SK-N-SH (cell line): Measurements from ENCODE around the gene ARGLU1. TPM values are rescaled to one million over a fixed set of nuclear protein-coding genes. Genes with fewer than 3 reads are reported as not detected.

Experiments used
- CTCF ChIA-PET: fragments of 300-600, 350-600 bp; formaldehyde crosslinking; extraction: SDS; loops from one replicate; lab custom pipeline; 2021; lab: Yijun Ruan, JAX
- POLR2A ChIA-PET: fragments of 350-600 bp; sonication (Branson Sonifier 250); formaldehyde crosslinking; extraction: SDS; loops from one replicate; lab custom pipeline; 2020; ENCODE audit warnings: antibody characterized with exemption, inconsistent platforms; lab: Yijun Ruan, JAX
- DNase-seq: peaks from one replicate; pipeline ENCODE4 v3.0.0; 2012
- H2AFZ ChIP-seq: fragments of 200-600 bp; sonication (generic); 2 replicates; pipeline ENCODE4 v1.8.1; 2016; ENCODE audit warnings: antibody characterized with exemption, mild to moderate bottlenecking, low read depth
- H3F3A ChIP-seq: fragments of 200-600 bp; sonication (generic); replicated peaks from 2 replicates; pipeline ENCODE3; 2016; ENCODE audit warnings: antibody characterized with exemption, mild to moderate bottlenecking; ENCODE audit not compliant: insufficient read depth
- H3K27ac ChIP-seq, 2 experiments: fragments of 200-500 bp in 1 of 2; fragments of 200-600 bp in 1 of 2; sonication (Bioruptor generic) in 1 of 2; sonication (generic), shearing (Covaris generic) in 1 of 2; 2 replicates each; pipeline versions ENCODE4 v1.5.1 to v1.6.1; 2014 to 2016; ENCODE audit warnings: low read depth in 2 of 2, inconsistent platforms in 1 of 2, low read length in 1 of 2, mild to moderate bottlenecking in 1 of 2, mixed read lengths in 1 of 2
- H3K27me3 ChIP-seq: fragments of 200-600 bp; sonication (generic), shearing (Covaris generic); 2 replicates; pipeline ENCODE4 v1.6.1; 2016; ENCODE audit warnings: mixed run types; ENCODE audit not compliant: insufficient read depth
- H3K36me3 ChIP-seq, 2 experiments: fragments of 200-500 bp in 1 of 2; fragments of 200-600 bp in 1 of 2; sonication (Bioruptor generic) in 1 of 2; sonication (generic) in 1 of 2; replicated peaks in 1 of 2; 2 replicates each; pipeline versions ENCODE3 to v1.5.1; 2014 to 2016; ENCODE audit warnings: low read length in 1 of 2, mild to moderate bottlenecking in 1 of 2; ENCODE audit not compliant: insufficient read depth in 2 of 2, control insufficient read depth in 1 of 2
- H3K4me1 ChIP-seq, 2 experiments: fragments of 200-500 bp in 1 of 2; fragments of 200-600 bp in 1 of 2; sonication (Bioruptor generic) in 1 of 2; sonication (generic), shearing (Covaris generic) in 1 of 2; 2 replicates each; pipeline versions ENCODE4 v1.5.1 to v1.6.1; 2014 to 2016; ENCODE audit warnings: low read depth in 1 of 2, low read length in 1 of 2, mixed run types in 1 of 2; ENCODE audit not compliant: insufficient read depth in 2 of 2, control insufficient read depth in 1 of 2
- H3K4me2 ChIP-seq: fragments of 200-600 bp; sonication (generic), shearing (Covaris generic); 2 replicates; pipeline ENCODE4 v1.6.1; 2017; ENCODE audit warnings: mixed run types
- H3K4me3 ChIP-seq, 2 experiments: fragments of 200-500 bp in 1 of 2; fragments of 200-600 bp in 1 of 2; sonication (Bioruptor generic) in 1 of 2; sonication (generic), shearing (Covaris generic) in 1 of 2; 2 replicates each; pipeline versions ENCODE4 v1.5.1 to v1.8.1; 2014 to 2016; ENCODE audit warnings: low read depth in 2 of 2, inconsistent platforms in 1 of 2, low read length in 1 of 2, mild to moderate bottlenecking in 1 of 2, mixed read lengths in 1 of 2, moderate library complexity in 1 of 2
- H3K79me2 ChIP-seq: fragments of 200-600 bp; sonication (generic); 2 replicates; pipeline ENCODE4 v1.8.1; 2017; ENCODE audit warnings: mild to moderate bottlenecking; ENCODE audit not compliant: insufficient read depth
- H3K9ac ChIP-seq: fragments of 200-600 bp; sonication (generic); 2 replicates; pipeline ENCODE4 v1.6.1; 2017; ENCODE audit warnings: mixed run types
- H3K9me2 ChIP-seq: fragments of 200-600 bp; sonication (generic); 2 replicates; pipeline ENCODE4 v1.6.1; 2017; ENCODE audit warnings: mixed run types
- H3K9me3 ChIP-seq: fragments of 200-600 bp; sonication (generic); 2 replicates; pipeline ENCODE4 v1.6.1; 2017; ENCODE audit warnings: mixed run types, mild to moderate bottlenecking, moderate library complexity
- H4K20me1 ChIP-seq: fragments of 200-600 bp; sonication (generic); 2 replicates; pipeline ENCODE4 v1.6.1; 2017; ENCODE audit warnings: mild to moderate bottlenecking, mixed run types; ENCODE audit not compliant: insufficient read depth
- CTCF ChIP-seq: fragments of 200-600 bp; sonication (generic); IDR thresholded peaks from 2 replicates; pipeline ENCODE4 v1.6.1; 2017; ENCODE audit warnings: antibody characterized with exemption, mild to moderate bottlenecking, moderate library complexity
- ELF1 ChIP-seq: IDR thresholded peaks from 2 replicates; pipeline ENCODE4 v1.4.0; 2012
- EP300 ChIP-seq, 2 experiments: IDR thresholded peaks; 2 replicates each; pipeline versions ENCODE4 v1.4.0 to v1.6.1; 2012; ENCODE audit warnings: borderline replicate concordance in 1 of 2, low read depth in 1 of 2, low read length in 1 of 2
- EZH2phosphoT487 ChIP-seq: fragments of 200-600 bp; sonication (generic); IDR thresholded peaks from 2 replicates; pipeline ENCODE4 v1.6.1; 2017; ENCODE audit warnings: low read depth, mixed run types, mild to moderate bottlenecking, antibody characterized with exemption, moderate library complexity, borderline replicate concordance
- FOSL2 ChIP-seq: IDR thresholded peaks from 2 replicates; pipeline ENCODE4 v1.4.0; 2012; ENCODE audit warnings: low read depth, mild to moderate bottlenecking, moderate library complexity, borderline replicate concordance
- FOXJ3 ChIP-seq: sonication (generic); formaldehyde crosslinking; IDR thresholded peaks from 2 replicates; pipeline ENCODE4 v1.5.1; 2020; ENCODE audit warnings: mild to moderate bottlenecking, missing genetic modification reagents
- FOXM1 ChIP-seq: IDR thresholded peaks from 2 replicates; pipeline ENCODE4 v1.4.0; 2012; ENCODE audit warnings: low read depth, mild to moderate bottlenecking
- GATA2 ChIP-seq: sonication (generic); formaldehyde crosslinking; IDR thresholded peaks from 2 replicates; pipeline ENCODE4 v1.5.0; 2020; ENCODE audit warnings: mild to moderate bottlenecking, missing genetic modification reagents
- MAX ChIP-seq: IDR thresholded peaks from 2 replicates; pipeline ENCODE4 v1.4.0; 2012; ENCODE audit warnings: low read depth
- MEF2A ChIP-seq: IDR thresholded peaks from 2 replicates; pipeline ENCODE4 v1.4.0; 2012; ENCODE audit warnings: low read depth, borderline replicate concordance
- MXI1 ChIP-seq: IDR thresholded peaks from 2 replicates; pipeline ENCODE4 v1.6.1; 2012; ENCODE audit warnings: mild to moderate bottlenecking, low read depth, low read length, improper control_type of control experiment
- NRF1 ChIP-seq: IDR thresholded peaks from 2 replicates; pipeline ENCODE4 v1.6.1; 2012; ENCODE audit warnings: low read depth, mild to moderate bottlenecking, low read length
- PBX3 ChIP-seq: IDR thresholded peaks from 2 replicates; pipeline ENCODE4; 2012
- RAD21 ChIP-seq: IDR thresholded peaks from 2 replicates; pipeline ENCODE4 v1.6.1; 2012; ENCODE audit warnings: mild to moderate bottlenecking, low read length
- SIN3A ChIP-seq: IDR thresholded peaks from 2 replicates; pipeline ENCODE4 v1.6.1; 2012; ENCODE audit warnings: low read depth, mild to moderate bottlenecking, low read length, moderate library complexity, borderline replicate concordance
- SMC3 ChIP-seq: IDR thresholded peaks from 2 replicates; pipeline ENCODE4 v1.6.1; 2012; ENCODE audit warnings: low read depth, low read length, improper control_type of control experiment
- TAF1 ChIP-seq: IDR thresholded peaks from 2 replicates; pipeline ENCODE4 v1.6.1; 2012; ENCODE audit warnings: low read depth, mild to moderate bottlenecking, low read length, moderate library complexity, borderline replicate concordance
- USF1 ChIP-seq: IDR thresholded peaks from 2 replicates; pipeline ENCODE4 v1.4.0; 2012; ENCODE audit warnings: low read depth, borderline replicate concordance
- USF2 ChIP-seq: fragments of 150-350 bp; IDR thresholded peaks from 2 replicates; pipeline ENCODE4 v1.6.1; 2017; ENCODE audit warnings: antibody characterized with exemption, low read length, low read depth, borderline replicate concordance
- ZBTB33 ChIP-seq: IDR thresholded peaks from 2 replicates; pipeline ENCODE4 v1.4.0; 2012; ENCODE audit warnings: low read depth, borderline replicate concordance
- WGBS: methylation state at CpG from one replicate; pipeline ENCODE4 v1.1.6; 2017; ENCODE audit warnings: low lambda C conversion rate; 5-methylcytosine and 5-hydroxymethylcytosine counted together
- polyA plus RNA-seq, 3 experiments: library from polyadenylated mRNA; depleted of rRNA; stranded (reverse); fragments of >200 nt; gene quantifications; 2 replicates each; pipeline ENCODE4 v1.2.3, GENCODE V29; 2012

The ARGLU1 gene
- polyA plus RNA-seq, 1 of the 3 experiments (the other 2 are of a cell fraction) = 101 TPM

GRCh38 chr13:106551350-106551749 is 16.6 kb downstream of the ARGLU1 start:
- DNase-seq = no peak
- ChIA-PET POLR2A (no interaction called here), CTCF (no interaction called here)
- TF ChIP-seq MEF2A (no peak), GATA2 (CRISPR knock-in tag) (no peak), NRF1 (no peak), FOSL2 (no peak), SMC3 (no peak), EZH2phosphoT487 (no peak), ELF1 (no peak), FOXJ3 (no peak), USF1 (no peak), USF2 (no peak), EP300 (IDR thresholded peaks at IDR 0.05; ENCODE audit: borderline replicate concordance in 1 of 2, low read depth in 1 of 2, low read length in 1 of 2) (no peak), MAX (no peak), ZBTB33 (no peak), SIN3A (no peak), FOXM1 (no peak), MXI1 (no peak), TAF1 (no peak), PBX3 (no peak), RAD21 (no peak), CTCF (no peak)
- no peak overlapping the region for H3K4me3 ChIP-seq
- H2AFZ ChIP-seq = no peak overlapping the region
- H3K27me3 ChIP-seq = no peaks in the 10 kb centered on the region
- WGBS = 100% methylated on average over 1 of the region's 1 CpG
- peaks cover 43% of the 10 kb centered on the region for H4K20me1 ChIP-seq
- H3K9me2 ChIP-seq = no peaks in the 10 kb centered on the region
- no peak overlapping the region for H3K9ac ChIP-seq
- peaks cover 99% of the 10 kb centered on the region for H3K79me2 ChIP-seq
- no peak overlapping the region for H3K27ac ChIP-seq
- H3K9me3 ChIP-seq = no peaks in the 10 kb centered on the region
- peaks cover 52 to 77% of the 10 kb centered on the region in 2 experiments for H3K36me3 ChIP-seq
- H3F3A ChIP-seq = peaks cover 6% of the 10 kb centered on the region
- no peaks in the 10 kb centered on the region for H3K4me1 ChIP-seq
- H3K4me2 ChIP-seq = no peak overlapping the region
